Uterus (tissue), 4 donors: ENCODE data around the gene TSPAN18. TPM values are rescaled to one million over a fixed set of nuclear protein-coding genes. Genes with fewer than 3 reads are reported as not detected.

ENCODE experiments used
- DNase-seq, 2 donors: peaks; one replicate each; pipeline ENCODE4 v3.0.0-alpha.2; 2019 to 2020
- H3K27ac ChIP-seq, 2 donors: fragments of 200-600 bp; sonication (generic); 1 replicate in 1 of 2; 2 replicates in 1 of 2; pipeline ENCODE4 v1.5.1; 2016 to 2018
- H3K27me3 ChIP-seq, 2 donors: fragments of 200-600 bp; sonication (generic); one replicate each; pipeline ENCODE4 v1.5.1; 2018 to 2019; ENCODE audit warnings: control low read depth in 1 of 2
- H3K36me3 ChIP-seq, 2 donors: fragments of 200-600 bp; sonication (generic); one replicate each; pipeline ENCODE4 v1.5.1; 2019; ENCODE audit warnings: control low read depth in 1 of 2
- H3K4me1 ChIP-seq, 2 donors: fragments of 200-600 bp; sonication (generic); one replicate each; pipeline ENCODE4 v1.5.1; 2018 to 2019; ENCODE audit warnings: control low read depth in 1 of 2
- H3K4me3 ChIP-seq, 2 donors: fragments of 200-600 bp; sonication (generic); 1 replicate in 1 of 2; 2 replicates in 1 of 2; pipeline ENCODE4 v1.5.1; 2018 to 2019; ENCODE audit warnings: mild to moderate bottlenecking in 1 of 2
- H3K9me3 ChIP-seq, 2 donors: fragments of 200-600 bp; sonication (generic); one replicate each; pipeline ENCODE4 v1.5.1; 2019; ENCODE audit warnings: control low read depth in 1 of 2
- CTCF ChIP-seq, 4 experiments: fragments of 200-600 bp in 2 of 4; fragments of 450-650 bp in 2 of 4; sonication (generic) in 2 of 4; IDR thresholded peaks; one replicate each; pipeline ENCODE4 v1.5.1; 2016 to 2019; ENCODE audit warnings: antibody characterized with exemption in 4 of 4, mild to moderate bottlenecking in 2 of 4, moderate library complexity in 1 of 4
- POLR2A ChIP-seq, 2 donors: fragments of 450-650 bp; IDR thresholded peaks; one replicate each; pipeline ENCODE4 v1.6.1; 2016; ENCODE audit warnings: antibody characterized with exemption in 2 of 2, mild to moderate bottlenecking in 1 of 2, moderate library complexity in 1 of 2
- intact Hi-C: fragments of 100-400 bp; cut with DNase I; formaldehyde crosslinking; loops from one replicate; pipeline ENCODE4 v1.15.1; 2023; ENCODE audit warnings: low total_unique reads
- total RNA-seq, 4 donors: library from RNA; depleted of rRNA in 3 of 4; stranded (reverse); fragments of >200 nt in 3 of 4; gene quantifications; one replicate each; pipeline versions ENCODE4 v1.1.0 to v1.2.4, GENCODE V29; 2014 to 2023
- donor health status: DM: yes; HTN: yes; CAD: no.

The TSPAN18 gene
- total RNA-seq, 4 donors from 2014 or later, result 1.2 to 117 (median 20.1) TPM

GRCh38 chr11:44802347-44802746, 75.6 kb downstream of the TSPAN18 start:
- peak overlapping the region in 1 of 2 donors; percentile 78 for H3K27ac ChIP-seq
- intact Hi-C loops, result no loop called here
- TF ChIP-seq POLR2A (IDR thresholded peaks at IDR 0.05) (no peak), CTCF (IDR thresholded peaks at IDR 0.05) (no peak)
- H3K36me3 ChIP-seq, result no peaks in the 10 kb centered on the region
- no peaks in the 10 kb centered on the region for H3K9me3 ChIP-seq
- H3K4me3 ChIP-seq, result no peak overlapping the region
- H3K4me1 ChIP-seq, result no peaks in the 10 kb centered on the region
- no peak for DNase-seq
- no peaks in the 10 kb centered on the region for H3K27me3 ChIP-seq

- Histone ChIP-seq H3K36me3 (no peaks in the 10 kb centered on the region), H3K4me1 (no peaks in the 10 kb centered on the region), H3K4me3 (no peak overlapping the region), H3K27me3 (no peaks in the 10 kb centered on the region), H3K27ac (peak overlapping the region in 1 of 2 donors; percentile 78), H3K9me3 (no peaks in the 10 kb centered on the region)
- DNase-seq, result no peak
- intact Hi-C loops, result no loop called here
- no peak for TF ChIP-seq CTCF (IDR thresholded peaks at IDR 0.05)
- no peak for TF ChIP-seq POLR2A (IDR thresholded peaks at IDR 0.05)
Measured at GRCh38 chr11:44803009-44803408, 76.2 kb downstream of the TSPAN18 start.

GRCh38 chr11:44804449-44805437, 78.0 kb downstream of the TSPAN18 start:
- Histone ChIP-seq H3K4me1 (no peaks in the 10 kb centered on the region), H3K9me3 (no peaks in the 10 kb centered on the region), H3K27me3 (no peaks in the 10 kb centered on the region), H3K4me3 (no peak overlapping the region), H3K27ac (peak overlapping the region; percentile 78), H3K36me3 (no peaks in the 10 kb centered on the region)
- peak in 1 of 2 donors; percentile 45 for DNase-seq
- intact Hi-C loops, result no loop called here
- TF ChIP-seq CTCF (IDR thresholded peaks at IDR 0.05) (no peak), POLR2A (IDR thresholded peaks at IDR 0.05) (no peak)

- Histone ChIP-seq H3K9me3 (no peaks in the 10 kb centered on the region), H3K4me1 (no peaks in the 10 kb centered on the region), H3K27me3 (no peaks in the 10 kb centered on the region), H3K36me3 (no peaks in the 10 kb centered on the region), H3K4me3 (no peak overlapping the region), H3K27ac (peak overlapping the region; percentile 78)
- TF ChIP-seq CTCF (IDR thresholded peaks at IDR 0.05) (no peak), POLR2A (IDR thresholded peaks at IDR 0.05) (no peak)
- no peak for DNase-seq
- intact Hi-C loops, result no loop called here
Measured at GRCh38 chr11:44805596-44805995, 78.8 kb downstream of the TSPAN18 start.

- Histone ChIP-seq H3K27ac (peak overlapping the region; percentile 5 to 13), H3K9me3 (no peaks in the 10 kb centered on the region), H3K36me3 (no peaks in the 10 kb centered on the region), H3K27me3 (no peaks in the 10 kb centered on the region), H3K4me3 (no peak overlapping the region), H3K4me1 (peaks cover 0 to 8% of the 10 kb centered on the region in 2 donors)
- TF ChIP-seq POLR2A (IDR thresholded peaks at IDR 0.05) (no peak), CTCF (IDR thresholded peaks at IDR 0.05) (no peak)
- no peak for DNase-seq
- intact Hi-C loops, result no loop called here
Measured at GRCh38 chr11:44808053-44808753, 81.4 kb downstream of the TSPAN18 start.
